GM18511 (cell line): ENCODE results near the gene SMIM44.
A peak's percentile ranks its signal among the peaks of the same experiment; 100 is the strongest.
"Not testable (repeated sequence)": the region's sequence is repeated elsewhere in the genome, so short reads cannot be mapped to it uniquely, and the experiment has no call there.

Experiments used
- ATAC-seq: cut with Tn5 transposase; IDR thresholded peaks from one replicate; pipeline ENCODE4 v1.9.1; 2021; ENCODE audit warnings: mild to moderate bottlenecking, moderate library complexity; ENCODE audit not compliant: unreplicated experiment

Gene SMIM44

DNA sequence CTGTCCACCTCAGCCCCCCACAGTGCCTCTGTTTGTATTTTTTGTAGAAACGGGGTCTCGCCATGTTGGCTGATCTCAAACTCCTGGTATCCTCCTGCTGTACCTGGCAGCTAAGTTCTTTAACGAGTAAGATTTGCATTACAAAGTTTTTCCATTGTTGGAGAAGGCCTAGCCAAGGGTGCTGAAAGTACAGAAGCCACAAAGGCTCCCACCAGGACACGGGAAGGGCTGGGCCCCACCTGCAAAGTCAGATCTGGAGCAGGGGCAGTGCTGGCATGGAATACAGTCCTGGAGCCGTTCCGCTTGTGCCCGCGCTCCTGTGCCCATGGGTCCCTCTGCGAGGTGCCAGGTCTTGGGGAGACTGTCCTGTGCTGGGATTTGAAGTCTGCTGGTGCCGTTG lies 35.0 kb upstream of the SMIM44 start:
- ATAC-seq: no peak

GRCh38 chr19:3517638-3518037 lies 34.4 kb upstream of the SMIM44 start:
- ATAC-seq: no peak

GRCh38 chr19:3516675-3517207 lies 33.5 kb upstream of the SMIM44 start:
- no peak for ATAC-seq

- no peak for ATAC-seq
Measured at GRCh38 chr19:3515891-3516422, 32.7 kb upstream of the SMIM44 start.

- ATAC-seq: no peak
Measured at GRCh38 chr19:3514930-3515329, 31.7 kb upstream of the SMIM44 start.

- no peak for ATAC-seq
Measured at GRCh38 chr19:3513229-3514140, 30.2 kb upstream of the SMIM44 start.

DNA sequence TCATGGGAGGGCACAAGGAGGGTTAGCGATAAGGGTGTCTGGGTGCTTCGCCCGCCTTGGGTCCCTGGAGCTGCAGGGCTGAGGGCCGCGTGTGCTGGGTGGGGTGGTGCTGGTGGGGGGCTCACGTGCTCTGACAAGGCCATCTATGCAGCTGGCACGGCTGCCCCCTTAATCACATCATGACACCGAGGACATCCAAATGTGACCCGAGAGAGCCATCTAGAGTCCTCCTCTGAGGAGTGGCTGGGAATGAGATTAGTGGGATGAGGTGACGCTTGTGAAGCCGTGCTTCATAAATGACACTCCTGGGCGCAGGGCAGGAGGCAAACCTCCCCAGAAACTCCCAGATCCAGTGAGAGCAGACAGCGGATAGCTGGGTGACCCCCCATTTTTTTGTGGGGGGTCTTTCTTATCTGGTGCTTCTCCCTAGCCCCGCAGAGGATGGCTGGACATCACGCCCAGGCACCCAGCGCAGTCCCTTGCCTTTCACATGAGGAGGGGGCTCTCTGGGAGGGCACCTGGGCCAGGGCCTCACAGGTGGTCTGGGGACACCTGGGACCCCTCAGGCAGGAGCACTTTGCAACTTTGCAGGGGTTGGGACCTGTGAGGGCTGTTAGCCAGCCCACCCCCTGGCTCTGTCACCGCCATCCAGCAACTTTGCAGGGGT lies 29.5 kb upstream of the SMIM44 start:
- no peak for ATAC-seq

GRCh38 chr19:3511506-3512251 lies 28.4 kb upstream of the SMIM44 start:
- no peak for ATAC-seq

- ATAC-seq: no peak
Measured at GRCh38 chr19:3510727-3511126, 27.5 kb upstream of the SMIM44 start.

- no peak for ATAC-seq
Measured at GRCh38 chr19:3509566-3509989, 26.3 kb upstream of the SMIM44 start.

DNA sequence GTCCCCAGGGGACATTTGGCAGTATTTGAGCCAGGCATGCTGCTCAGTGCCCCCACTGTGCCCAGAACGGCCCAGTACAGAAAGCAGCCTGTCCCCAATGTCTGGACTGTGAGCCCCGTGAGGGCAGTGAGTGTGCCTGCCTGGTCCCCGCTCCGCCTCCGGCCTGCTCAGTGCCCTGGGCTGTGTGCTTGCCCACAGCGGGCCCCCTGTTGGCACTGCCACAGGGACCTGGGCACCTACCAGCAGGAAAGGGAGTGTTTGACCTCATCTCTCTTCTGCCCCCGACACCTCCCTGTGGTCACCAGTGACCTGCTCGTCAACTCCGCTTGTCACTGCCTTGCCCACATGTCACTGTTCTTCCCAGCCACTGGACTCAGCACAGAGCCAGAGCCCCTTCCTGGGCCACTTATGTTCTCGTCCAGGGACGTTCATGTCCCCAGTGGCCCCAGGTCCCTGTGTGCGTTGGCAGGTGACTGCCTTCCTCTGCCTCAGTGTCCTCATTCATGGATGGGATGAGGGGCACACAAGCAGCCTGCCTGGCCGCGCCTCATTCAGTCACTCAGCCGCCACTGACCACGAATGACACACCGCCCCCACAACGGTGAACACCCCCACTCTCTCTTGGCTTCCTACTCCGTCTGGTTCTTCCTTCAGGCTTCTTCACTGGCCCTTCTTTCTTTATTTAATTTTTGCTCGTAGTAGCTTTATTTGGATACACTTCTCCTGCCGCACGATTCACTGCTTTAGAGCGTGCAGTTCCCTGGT lies 25.7 kb upstream of the SMIM44 start:
- ATAC-seq: no peak

DNA sequence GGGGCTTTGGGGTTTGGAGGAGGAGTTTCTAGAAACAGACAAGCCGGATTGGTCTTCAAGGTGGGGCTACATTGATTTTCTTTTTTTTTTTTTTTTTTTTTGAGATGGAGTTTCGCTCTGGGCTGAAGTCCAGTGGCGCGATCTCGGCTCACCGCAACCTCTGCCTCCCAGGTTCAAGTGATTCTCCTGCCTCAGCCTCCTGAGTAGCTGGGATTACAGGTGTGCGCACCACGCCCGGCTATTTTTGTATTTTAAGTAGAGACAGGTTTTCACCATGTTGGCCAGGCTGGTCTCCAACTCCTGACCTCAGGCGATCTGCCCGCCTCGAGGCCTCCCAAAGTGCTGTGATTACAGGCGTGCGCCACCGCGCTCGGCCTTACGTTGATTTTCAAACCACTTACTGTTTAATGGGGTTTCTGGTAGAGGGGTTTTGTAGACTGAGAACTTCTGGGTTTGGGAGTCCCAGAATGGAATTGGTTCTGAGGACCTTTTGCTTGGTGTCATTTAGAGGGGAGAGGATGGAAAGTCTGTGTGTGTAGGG lies 24.9 kb upstream of the SMIM44 start:
- not testable (repeated sequence) for ATAC-seq

DNA sequence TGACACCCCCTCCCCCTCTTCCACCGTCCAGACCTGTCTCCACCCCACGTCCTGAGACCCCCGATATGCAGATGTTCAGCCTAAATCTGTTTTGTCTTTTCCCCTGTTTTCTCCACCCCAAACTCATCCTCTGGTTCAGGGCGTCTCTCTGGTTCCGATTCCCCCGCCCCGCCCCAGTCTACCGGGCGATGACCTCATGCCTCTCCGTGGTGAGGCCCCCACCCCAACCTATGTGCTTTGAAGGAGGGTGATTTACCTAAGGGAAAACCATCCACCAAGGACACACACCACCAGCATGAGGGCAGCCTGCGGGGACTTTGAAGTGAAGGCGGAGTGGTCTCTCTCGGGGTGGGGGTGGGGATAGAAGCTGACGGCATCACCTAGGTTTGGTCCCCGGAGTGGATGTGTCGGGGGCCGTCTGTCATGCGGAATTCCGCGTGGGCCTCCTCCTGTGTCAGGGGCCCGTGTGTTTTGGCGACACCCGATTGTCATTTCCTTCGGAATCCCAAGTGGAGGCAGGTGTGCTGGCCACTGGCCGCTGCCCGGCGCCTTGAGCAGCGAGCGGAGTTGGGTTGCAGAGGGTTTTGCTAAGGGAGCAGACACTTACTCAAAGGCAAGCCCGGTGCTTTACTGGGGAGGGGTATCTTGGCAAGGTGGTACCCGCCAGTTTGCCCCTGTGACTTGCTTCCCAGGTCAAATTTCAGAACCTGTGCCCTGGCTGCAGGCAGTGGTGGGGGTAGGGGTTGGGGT lies 24.3 kb upstream of the SMIM44 start:
- no peak for ATAC-seq

GRCh38 chr19:3506384-3507340 lies 23.4 kb upstream of the SMIM44 start:
- ATAC-seq: peak; percentile 12

DNA sequence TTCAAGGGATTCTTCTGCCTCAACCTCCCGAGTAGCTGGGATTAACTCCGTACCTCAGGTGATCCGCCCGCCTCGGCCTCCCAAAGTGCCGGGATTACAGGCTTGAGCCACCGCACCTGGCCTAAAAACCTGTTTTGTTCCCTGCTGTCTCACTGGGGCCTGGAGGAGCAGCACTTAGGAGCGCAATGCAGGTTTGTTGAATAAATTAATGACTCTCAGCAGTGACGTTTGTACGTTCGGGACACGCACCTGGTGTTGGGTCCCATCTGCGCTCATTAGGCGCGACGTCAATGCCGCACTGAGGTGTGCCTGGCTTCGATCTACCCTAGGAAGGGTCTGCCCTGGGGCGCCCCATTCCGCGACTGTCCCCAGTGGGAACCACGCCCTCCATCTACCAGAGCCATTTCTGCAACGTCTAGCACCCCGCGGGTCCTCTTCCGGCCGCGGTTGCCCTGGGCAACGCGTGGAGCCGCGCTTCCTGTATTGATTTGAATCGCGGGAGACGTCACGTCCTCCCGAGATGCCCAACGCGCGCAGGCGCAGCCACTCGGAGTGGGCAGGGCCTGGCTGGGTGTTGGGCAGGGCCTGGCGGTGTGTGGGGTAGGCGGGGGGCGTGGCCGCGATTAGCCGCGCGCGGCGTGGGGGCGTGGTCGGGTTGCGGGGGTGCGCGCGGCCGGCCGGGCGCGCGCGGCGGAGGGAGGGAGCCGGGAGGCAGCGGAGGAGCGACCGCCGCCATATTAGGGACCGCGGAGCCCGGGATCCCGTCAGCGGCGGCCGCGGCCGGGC lies 22.6 kb upstream of the SMIM44 start, which contains the start of gene FZR1:
TSS of gene FZR1 (plus strand) at position 714 of the 786 bp plus-strand sequence. CDS start 16,679 bp downstream, outside the sequence.
- peak; percentile 90 for ATAC-seq

DNA sequence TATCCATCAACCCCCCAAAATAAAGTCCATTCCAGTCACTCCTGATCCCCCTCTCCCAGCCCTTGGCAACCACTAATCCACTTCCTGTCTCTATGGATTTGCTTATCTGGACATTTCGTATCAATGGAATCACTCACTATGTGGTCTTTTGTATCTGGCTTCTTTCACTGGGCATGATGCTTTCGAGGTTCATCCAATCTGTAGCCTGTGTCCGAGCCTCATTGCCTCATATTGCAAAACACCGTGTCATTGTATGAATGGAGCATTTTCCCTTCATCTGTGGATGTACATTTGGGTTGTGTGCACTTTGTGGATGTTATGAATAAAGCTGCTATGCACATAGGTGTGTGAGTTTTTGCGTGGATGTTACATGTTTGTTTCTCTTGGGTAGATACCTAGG lies 21.5 kb upstream of the SMIM44 start:
- no peak for ATAC-seq

DNA sequence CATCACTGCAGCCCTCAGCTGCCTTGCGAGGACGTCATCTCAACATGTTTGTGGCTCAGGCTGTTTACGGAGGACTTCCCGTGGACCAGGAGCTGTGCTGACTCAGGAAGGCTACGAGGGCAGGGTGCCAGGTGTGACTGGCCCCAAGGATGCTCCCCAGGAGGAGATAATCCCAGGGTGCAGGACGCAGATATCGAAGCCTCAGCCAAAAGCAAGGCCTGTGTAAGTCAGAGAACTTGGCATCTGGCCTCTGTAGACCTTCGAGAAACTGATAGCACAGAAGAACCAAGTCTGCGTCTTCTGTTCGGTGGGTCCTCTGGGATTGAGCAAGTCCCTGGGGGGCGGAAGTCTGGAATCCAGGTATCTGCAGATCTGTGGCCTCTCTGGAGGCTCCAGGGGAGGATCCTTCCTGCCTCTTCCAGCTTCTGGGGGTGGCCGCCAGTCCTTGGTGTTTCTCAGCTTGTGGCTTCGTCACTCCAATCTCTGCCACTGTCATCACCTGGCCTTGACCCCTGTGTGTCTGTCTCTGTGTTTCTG lies 19.9 kb upstream of the SMIM44 start:
- ATAC-seq: no peak
